SU-DHL-6 (cell line): ENCODE results near the gene ANGPTL8.

Source experiments
- EZH2phosphoT487 ChIP-seq: fragments of 200-600 bp; sonication (generic), shearing (Covaris generic); conservative IDR thresholded peaks from 2 replicates; pipeline ENCODE4 v1.6.1; 2018; ENCODE audit warnings: mild to moderate bottlenecking, antibody characterized with exemption, low read length, moderate library complexity, mixed read lengths
- TF ChIP-seq, protein P1 (sequence below): fragments of 200-600 bp; sonication (generic); IDR thresholded peaks from one replicate; pipeline ENCODE4 v1.5.1; 2017; ENCODE audit warnings: antibody characterized with exemption, mild to moderate bottlenecking, low read length, moderate library complexity; ENCODE audit not compliant: insufficient read depth, poor library complexity, severe bottlenecking

DNA sequence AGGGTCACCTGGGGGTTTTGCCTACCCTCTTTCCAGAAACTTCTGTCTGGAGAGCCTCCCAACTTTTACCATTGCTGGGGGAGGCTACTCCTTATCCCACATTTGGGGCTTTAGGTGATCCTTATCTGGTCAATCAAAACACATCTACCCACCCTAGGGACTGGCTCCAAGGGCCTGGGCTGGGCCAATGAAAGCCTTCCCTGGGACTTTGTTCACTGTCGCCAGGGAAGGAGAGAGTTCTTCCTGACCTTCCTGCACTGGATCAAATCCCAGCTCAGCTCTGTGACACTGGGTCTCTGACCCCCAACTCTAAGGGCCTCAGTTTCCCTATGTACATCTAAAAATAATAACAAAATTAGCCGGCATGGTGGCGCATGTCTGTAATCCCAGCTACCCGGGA, 11.8 kb downstream of the ANGPTL8 start:
- TF ChIP-seq, protein P1, sequence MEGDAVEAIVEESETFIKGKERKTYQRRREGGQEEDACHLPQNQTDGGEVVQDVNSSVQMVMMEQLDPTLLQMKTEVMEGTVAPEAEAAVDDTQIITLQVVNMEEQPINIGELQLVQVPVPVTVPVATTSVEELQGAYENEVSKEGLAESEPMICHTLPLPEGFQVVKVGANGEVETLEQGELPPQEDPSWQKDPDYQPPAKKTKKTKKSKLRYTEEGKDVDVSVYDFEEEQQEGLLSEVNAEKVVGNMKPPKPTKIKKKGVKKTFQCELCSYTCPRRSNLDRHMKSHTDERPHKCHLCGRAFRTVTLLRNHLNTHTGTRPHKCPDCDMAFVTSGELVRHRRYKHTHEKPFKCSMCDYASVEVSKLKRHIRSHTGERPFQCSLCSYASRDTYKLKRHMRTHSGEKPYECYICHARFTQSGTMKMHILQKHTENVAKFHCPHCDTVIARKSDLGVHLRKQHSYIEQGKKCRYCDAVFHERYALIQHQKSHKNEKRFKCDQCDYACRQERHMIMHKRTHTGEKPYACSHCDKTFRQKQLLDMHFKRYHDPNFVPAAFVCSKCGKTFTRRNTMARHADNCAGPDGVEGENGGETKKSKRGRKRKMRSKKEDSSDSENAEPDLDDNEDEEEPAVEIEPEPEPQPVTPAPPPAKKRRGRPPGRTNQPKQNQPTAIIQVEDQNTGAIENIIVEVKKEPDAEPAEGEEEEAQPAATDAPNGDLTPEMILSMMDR, result no peak
- no peak for TF ChIP-seq EZH2phosphoT487
